GM12892 (cell line): Measurements from ENCODE around the gene DAZAP2.
A peak's percentile ranks its signal among the peaks of the same experiment; 100 is the strongest.
"Not testable (repeated sequence)": the region's sequence is repeated elsewhere in the genome, so short reads cannot be mapped to it uniquely, and the experiment has no call there.

Source experiments
- DNase-seq: peaks from one replicate; pipeline ENCODE4 v3.0.0; 2011; ENCODE audit not compliant: insufficient read length
- FAIRE-seq: peaks from 2 replicates; lab custom pipeline; 2011; peaks lifted over from hg19 to GRCh38; lab: Jason Lieb, UNC
- POLR2A ChIP-seq: IDR thresholded peaks from 2 replicates; pipeline ENCODE4 v1.6.1; 2011; ENCODE audit warnings: low read depth, low read length, control low read depth
- POLR2AphosphoS5 ChIP-seq: IDR thresholded peaks from 2 replicates; pipeline ENCODE4 v1.6.1; 2011; ENCODE audit warnings: low read depth, low read length, control low read depth
- TAF1 ChIP-seq: IDR thresholded peaks from 2 replicates; pipeline ENCODE4 v1.6.1; 2011; ENCODE audit warnings: low read depth, mild to moderate bottlenecking, control low read depth, low read length, borderline replicate concordance

The DAZAP2 gene

GRCh38 chr12:51238037-51238509 is 553 bp upstream of the DAZAP2 start:
- DNase-seq = no peak
- TF ChIP-seq TAF1 = no peak
- no peak for TF ChIP-seq POLR2AphosphoS5
- no peak for TF ChIP-seq POLR2A
- FAIRE-seq = no peak

GRCh38 chr12:51240971-51241370 is 2.3 kb downstream of the DAZAP2 start:
- no peak for TF ChIP-seq POLR2AphosphoS5
- TF ChIP-seq TAF1 = no peak
- no peak for TF ChIP-seq POLR2A
- no peak for DNase-seq
- FAIRE-seq = no peak

GRCh38 chr12:51242120-51242519 is 3.5 kb downstream of the DAZAP2 start:
- TF ChIP-seq POLR2A = no peak; the same call in 1 of the 2 replicates
- TF ChIP-seq TAF1 = no peak
- no peak for TF ChIP-seq POLR2AphosphoS5
- DNase-seq (no peak), FAIRE-seq (no peak)

GRCh38 chr12:51242876-51243275 is 4.2 kb downstream of the DAZAP2 start:
- FAIRE-seq = no peak
- DNase-seq = no peak
- TF ChIP-seq POLR2AphosphoS5 (peak; percentile 35; the same call in 1 of the 2 replicates), TAF1 (no peak), POLR2A (peak; percentile 29; the same call in 1 of the 2 replicates)

GRCh38 chr12:51244269-51244668 is 5.6 kb downstream of the DAZAP2 start:
- TF ChIP-seq POLR2A = no peak; the same call in 1 of the 2 replicates
- no peak for TF ChIP-seq TAF1
- no peak for TF ChIP-seq POLR2AphosphoS5
- DNase-seq = no peak
- no peak for FAIRE-seq

GRCh38 chr12:51245476-51246253 is 7.0 kb downstream of the DAZAP2 start:
- TF ChIP-seq POLR2A = peak; percentile 51
- no peak for TF ChIP-seq POLR2AphosphoS5
- TF ChIP-seq TAF1 = no peak
- DNase-seq = no peak
- no peak for FAIRE-seq

GRCh38 chr12:51246254-51246853 is 7.7 kb downstream of the DAZAP2 start:
- DNase-seq (no peak), FAIRE-seq (no peak)

GRCh38 chr12:51247523-51248206 is 9.0 kb downstream of the DAZAP2 start:
- no peak for DNase-seq
- no peak for FAIRE-seq
- TF ChIP-seq TAF1 = no peak
- TF ChIP-seq POLR2AphosphoS5 = no peak
- TF ChIP-seq POLR2A = no peak

More at GRCh38 chr12:51246254-51246853, 7.7 kb downstream of the DAZAP2 start:
- TF ChIP-seq POLR2AphosphoS5 (no peak), POLR2A (peak; percentile 26), TAF1 (no peak)

GRCh38 chr12:51253276-51253675 is 14.7 kb downstream of the DAZAP2 start:
- no peak for FAIRE-seq

GRCh38 chr12:51254536-51254935 is 15.9 kb downstream of the DAZAP2 start:
- no peak for FAIRE-seq
- DNase-seq = no peak
- no peak for TF ChIP-seq TAF1
- TF ChIP-seq POLR2AphosphoS5 = no peak
- no peak for TF ChIP-seq POLR2A

More at GRCh38 chr12:51253276-51253675, 14.7 kb downstream of the DAZAP2 start:
- no peak for DNase-seq
- no peak for TF ChIP-seq POLR2AphosphoS5
- no peak for TF ChIP-seq TAF1
- TF ChIP-seq POLR2A = no peak

GRCh38 chr12:51259600-51259999 is 21.0 kb downstream of the DAZAP2 start:
- FAIRE-seq, DNase-seq: not testable (repeated sequence)
